HPDE6-E6E7 (cell line): Measurements from ENCODE around the gene TTC39A.
"Not testable (repeated sequence)": the region's sequence is repeated elsewhere in the genome, so short reads cannot be mapped to it uniquely, and the experiment has no call there.

Experiments used
- DNase-seq: peaks from one replicate; pipeline ENCODE4 v3.0.0; 2011; ENCODE audit warnings: missing footprints; ENCODE audit errors: extremely low spot score

TTC39A gene

DNA sequence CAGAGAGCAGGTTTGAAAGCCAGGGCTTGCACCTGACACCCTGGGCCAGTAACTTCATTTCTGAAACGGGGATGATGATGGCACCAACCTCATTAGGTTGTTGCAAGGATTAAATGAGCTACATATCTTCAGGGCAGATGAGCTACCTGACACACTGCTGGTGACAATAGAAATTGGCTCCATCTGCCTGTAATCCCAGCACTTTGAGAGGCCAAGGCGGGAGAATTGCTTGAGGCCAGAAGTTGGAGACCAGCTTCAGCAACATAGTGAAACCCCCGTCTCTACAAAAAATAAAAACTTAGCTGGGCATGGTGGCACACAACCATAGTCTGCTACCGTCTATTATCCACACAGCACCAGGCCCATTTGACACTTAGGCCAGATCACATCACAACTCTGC lies 6.3 kb upstream of the TTC39A start:
- DNase-seq = no peak

DNA sequence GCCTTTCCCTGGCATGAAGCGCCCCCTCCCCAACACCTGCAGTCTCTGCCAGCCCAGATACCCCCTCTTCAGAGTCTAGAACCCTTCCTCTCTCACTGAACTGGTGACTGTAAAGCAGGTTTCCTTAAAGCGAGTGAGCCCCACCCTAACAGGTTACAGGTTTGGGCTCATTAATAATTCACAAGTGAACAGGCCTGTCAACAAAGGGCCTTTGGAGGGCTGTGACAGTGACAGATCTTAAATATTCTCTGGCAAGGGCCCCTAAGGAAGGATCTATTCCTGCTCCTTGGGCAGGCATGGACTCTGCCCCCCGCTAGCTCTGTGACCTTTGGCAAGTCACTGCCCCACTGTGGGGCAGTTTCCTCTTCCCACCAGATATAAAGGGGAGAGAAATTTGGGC lies 5.6 kb upstream of the TTC39A start:
- no peak for DNase-seq

DNA sequence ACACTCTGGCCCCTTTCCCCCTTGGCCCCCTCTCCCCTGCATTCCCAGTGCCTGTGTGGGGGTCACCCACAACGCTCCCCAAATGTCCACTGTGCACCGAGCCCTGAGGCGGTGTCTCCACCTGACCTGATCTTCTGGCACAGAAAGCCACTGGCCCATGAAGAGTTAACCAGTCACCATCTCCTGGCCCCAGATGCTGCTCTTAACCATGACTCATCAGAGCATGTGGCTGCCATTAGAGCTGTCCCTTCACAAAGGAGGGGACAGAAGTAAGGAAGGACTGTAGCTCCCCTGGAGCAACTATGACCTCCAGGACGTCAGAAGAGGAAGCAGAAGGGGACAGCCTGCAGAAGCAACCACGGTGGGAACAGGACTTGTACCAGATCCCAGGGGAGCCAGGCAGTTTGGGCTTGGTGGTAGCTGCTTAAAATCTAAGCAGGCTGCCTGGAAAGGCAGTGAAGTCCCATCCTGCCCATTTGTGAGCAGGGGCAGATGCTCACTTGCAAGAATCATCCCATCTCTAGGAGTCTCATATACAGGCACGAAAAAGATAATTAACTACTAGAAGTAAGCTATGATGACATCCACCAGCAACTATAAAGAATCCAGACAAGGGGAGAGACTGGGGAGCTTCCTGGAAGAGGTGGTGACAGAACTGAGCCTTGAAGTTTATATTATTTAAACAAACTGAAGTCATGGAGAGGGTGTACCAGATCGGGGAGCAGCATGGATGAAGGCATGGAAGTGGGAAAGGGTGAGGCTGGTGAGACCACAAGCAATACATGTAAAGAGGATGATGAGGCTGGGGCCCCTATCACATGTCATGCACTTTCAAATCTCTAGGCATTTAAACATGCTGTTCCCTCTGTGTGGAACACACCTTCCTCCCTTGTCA lies 1.1 kb upstream of the TTC39A start:
- no peak for DNase-seq

DNA sequence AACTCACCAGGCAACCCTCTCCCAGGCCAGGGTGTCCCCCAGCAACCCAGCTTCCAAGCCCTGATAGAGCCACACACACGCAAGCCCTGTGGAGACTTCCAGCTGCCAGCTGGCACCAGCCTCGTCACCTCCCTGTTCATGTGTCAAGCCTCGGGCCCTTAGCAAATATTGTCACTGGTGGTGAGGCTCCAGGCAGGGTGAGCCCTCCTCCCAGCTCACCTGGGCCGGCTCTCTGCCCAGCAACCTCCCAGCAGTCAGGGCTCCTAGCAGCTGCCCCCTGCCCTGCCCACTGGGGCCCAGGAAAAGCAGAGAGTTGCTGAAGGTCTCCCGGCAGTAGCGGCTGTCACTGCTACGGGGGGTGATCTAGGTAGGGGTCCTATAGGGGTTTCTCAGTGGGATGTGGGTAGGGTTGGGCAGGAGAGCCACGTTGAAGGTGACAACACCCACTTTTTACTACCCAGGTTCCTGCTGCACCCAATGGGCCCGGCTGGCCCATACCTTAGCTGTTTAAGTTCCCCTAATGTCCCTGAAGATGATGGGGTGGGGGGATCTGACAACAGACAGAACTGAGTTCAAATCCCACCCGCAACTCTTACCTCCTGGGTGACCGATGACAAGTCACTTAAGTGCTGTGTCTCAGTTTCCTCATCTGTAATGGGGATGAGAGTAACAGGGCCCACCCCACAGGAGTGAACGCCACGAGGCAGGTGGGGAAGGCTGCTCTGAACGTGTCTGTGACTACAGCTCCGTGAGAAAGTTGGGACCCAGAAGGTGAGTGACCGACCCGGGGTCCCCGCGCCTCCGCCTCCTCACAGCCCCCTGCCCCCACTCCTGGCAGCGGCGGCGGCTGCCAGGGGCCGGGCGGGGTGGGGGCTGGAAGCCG lies 678 bp downstream of the TTC39A start:
- no peak for DNase-seq

DNA sequence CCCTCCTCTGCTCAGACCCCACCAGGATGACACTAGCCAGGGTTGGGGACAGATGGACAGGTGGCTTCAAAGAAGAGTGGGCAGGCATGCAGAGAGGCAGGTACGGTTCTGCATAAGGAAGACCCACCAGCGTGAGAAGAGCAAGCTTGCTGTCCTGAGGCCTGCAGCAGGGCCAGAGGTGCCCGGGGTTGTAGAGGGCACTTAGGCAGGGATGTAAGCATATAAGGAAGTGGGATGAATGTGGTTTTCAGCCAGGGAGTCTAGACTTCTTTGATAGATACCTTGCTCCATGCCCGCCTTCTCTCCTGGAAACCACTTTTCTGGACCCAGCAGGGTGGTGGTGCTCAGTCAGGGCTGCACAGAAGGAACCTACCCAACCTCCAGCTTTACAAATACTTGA lies 1.4 kb downstream of the TTC39A start:
- no peak for DNase-seq

DNA sequence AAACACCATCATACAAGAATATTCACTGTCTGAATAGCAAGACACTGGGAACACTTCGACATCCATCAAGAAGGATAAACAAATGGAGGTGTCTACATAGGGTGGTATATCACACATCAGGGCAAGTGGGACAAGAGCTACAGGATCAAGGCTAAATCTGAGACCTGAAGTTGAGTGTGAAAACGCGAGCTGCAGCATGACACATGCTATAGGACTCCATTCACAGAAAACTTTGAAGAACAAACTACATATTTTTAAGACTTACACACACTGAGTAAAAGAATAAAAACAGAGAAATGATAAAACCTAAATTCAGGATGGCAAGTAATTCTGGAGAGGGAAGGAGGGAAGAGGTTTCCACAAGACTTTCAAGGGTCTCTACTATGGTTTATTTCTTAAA lies 2.1 kb downstream of the TTC39A start:
- no peak for DNase-seq

DNA sequence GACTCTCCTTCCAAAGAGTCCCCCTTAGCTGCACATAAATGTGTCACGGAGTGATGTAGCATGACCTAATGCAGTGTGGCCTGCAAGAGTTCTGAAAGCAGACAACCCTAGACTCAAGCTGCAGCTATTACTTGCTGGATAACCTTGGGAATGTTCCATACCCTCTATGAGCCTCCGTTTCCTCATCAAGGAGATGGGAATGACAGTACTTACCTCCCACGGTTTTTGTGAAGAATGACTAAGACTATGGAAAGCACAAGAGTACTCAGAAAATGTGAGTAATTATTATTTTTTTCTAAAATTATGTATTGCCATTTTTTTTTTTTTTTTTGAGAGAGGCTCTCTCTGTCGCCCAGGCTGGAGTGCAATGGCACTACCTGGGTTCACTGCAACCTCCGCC lies 3.0 kb downstream of the TTC39A start:
- no peak for DNase-seq

DNA sequence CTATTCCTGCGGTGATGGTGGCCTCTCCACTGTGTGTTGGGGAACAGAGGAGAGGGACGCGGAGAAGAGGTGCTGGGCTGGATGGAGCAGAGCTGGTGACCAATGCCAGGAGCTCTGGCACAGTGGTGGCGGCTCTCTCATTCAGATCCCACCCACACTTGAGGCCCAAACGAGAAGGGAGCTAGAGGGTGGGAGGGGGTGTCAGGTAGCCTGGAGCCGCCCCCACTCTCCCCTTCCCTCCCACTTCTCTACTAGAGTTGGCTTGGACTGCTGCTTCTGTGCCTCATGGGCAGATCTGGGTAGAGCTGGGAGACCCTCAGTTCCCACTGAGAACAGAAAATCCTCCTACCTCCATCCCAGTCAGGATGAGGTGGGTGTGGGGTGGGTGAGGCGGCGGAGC lies 3.5 kb downstream of the TTC39A start:
- DNase-seq = no peak

DNA sequence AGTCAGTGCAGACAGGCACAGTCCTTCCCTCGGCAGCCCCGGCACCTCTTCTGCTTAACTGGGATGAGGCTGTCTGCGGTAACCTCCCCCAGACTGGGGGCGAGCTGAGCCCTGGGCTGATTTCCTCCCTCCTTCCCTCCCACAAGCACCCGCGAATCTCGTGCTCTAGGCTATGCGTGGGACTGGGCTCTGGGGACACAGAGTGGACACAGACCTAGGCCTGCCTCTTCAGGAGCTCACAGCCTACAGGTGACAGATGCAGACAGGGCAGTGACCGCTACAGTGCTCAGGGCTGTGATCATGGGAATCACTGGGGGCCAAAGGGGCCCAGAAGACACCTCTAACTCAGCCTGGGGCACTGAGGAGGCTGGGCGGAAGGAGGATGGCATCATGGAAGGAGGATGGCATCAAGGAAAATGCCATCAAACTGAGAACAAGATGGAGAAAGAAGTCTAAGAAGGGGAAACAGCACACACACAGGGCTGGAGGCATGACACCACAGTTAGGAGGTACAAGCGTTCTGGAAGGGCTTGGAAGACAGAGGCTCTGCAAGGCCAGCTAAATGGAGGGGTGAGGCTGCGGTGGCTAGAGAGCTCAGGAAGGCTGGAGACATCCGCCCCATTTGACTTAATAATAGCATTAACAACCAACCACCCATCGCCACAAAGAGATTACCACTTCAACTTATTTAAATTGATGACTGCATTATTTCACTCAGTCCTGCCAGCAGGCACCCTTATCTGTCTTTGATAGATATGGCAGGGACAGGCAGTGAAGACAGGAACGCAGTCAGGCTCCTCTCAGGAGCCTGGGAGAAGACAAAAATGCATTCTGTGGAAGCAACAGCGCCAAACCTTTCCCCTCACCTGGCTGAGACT lies 4.2 kb downstream of the TTC39A start:
- no peak for DNase-seq

DNA sequence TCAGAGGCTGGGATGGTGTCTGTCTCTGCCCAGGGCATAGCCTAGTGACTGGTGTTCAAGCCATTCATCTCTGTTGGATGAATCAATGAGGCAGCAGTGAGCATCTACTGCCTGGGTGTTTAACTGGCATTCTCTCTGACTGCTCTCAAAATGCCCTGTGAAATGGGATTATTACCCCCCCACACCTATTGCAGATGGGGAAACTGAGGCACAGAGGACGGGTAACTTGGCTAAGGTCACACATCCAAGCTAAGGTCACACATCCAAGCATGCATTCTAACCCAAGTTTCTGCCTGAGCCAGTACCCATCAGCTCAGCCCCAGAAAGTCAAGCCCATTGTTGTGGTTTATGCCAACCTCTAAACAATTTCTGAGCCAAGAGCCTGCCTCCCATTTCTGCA lies 5.0 kb downstream of the TTC39A start:
- no peak for DNase-seq

DNA sequence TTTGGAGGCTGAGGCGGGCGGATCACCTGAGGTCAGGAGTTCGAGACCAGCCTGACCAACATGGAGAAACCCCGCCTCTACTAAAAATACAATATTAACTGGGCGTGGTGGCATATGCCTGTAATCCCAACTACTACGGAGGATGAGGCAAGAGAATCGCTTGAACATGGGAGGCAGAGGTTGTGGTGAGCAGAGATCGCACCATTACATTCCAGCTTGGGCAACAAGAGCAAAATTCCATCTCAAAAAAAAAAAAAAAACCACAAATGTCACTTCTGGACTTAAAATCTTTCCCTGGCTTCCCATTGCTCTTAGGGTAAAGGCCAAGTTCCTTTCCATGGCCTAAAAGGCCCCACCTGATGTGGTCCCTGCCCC lies 5.4 kb downstream of the TTC39A start:
- not testable (repeated sequence) for DNase-seq

DNA sequence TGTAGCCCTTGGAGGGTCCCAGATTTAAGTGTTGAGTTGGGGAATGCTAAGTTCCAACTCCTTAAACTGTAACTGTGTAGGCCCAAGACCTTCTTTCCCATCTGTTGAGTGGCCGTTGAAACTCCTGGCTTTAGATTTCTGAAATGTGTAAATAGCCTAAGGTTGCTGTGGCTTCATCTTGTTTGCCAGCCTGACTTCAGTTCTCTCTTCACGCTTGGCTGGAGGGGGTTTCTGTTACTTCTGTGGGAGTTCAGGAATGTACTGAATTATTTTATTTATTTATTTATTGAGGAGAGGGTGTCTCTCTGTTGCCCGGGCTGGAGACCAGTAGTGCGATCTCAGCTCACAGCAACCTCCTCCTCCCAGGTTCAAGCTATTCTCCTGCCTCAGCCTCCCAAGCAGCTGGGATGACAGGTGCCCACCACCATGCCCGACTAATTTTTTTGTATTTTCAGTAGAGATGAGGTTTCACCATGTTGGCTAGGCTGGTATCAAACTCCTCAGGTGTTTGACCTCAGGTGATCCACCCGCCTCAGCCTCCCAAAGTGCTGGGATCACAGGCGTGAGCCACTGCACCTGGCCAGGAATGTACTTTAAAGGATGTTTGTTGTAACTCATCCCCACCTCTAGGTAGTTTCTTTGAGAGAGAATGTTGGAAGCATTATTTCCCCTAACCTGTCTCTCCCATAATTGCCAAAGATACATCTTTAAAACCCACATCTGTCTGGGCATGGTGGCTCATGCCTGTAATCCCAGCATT lies 5.9 kb downstream of the TTC39A start:
- DNase-seq = no peak

DNA sequence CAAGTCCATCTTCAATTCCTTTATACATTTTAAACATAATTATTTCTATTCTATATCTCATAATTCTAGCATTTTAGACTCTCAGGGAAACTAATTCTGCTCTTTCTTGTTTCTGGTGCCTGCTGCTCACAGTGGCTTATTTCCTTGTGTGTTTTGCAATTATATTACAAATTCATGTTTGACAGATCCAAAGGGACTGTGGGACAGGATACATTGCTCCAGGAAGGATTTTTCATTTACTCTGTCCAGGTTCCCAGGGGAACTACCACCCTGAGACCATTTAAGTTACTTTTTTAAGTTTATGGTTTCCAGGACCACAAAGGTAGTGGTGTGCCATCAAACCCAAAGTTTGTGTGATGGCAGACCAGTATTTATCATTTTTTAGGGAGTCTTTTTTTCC lies 6.6 kb downstream of the TTC39A start:
- no peak for DNase-seq

DNA sequence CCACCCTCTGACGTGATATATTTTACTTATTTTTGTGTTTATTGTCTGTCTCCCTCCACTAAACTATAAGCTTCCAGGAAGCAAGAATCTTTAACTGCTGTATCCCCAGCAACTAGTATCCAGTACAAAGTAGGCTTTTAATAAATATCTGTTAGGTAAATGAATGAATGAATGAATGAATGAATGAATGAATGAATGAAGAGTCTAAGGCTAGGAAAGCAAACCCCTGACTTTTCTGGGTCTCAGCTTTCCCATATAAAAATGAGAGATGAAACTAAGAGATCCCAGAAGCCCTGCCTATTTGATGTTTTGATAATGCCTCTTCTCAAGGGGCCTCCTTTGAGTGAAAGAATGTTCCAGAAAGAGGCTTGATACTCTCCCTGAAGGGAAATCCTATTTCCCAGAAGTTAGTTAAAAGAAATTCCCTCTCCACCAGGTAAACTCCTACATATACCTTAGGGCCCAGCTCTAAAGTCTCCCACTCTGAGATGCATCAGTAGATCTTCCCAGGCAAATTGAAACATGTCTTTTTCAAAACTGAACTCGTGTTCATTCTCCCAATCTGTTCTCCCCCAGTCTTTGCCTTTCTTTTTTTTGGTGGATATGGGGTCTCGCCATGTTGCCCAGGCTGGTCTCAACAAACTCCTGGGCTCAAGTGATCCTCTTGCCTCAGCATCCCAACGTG lies 7.8 kb downstream of the TTC39A start:
- no peak for DNase-seq

DNA sequence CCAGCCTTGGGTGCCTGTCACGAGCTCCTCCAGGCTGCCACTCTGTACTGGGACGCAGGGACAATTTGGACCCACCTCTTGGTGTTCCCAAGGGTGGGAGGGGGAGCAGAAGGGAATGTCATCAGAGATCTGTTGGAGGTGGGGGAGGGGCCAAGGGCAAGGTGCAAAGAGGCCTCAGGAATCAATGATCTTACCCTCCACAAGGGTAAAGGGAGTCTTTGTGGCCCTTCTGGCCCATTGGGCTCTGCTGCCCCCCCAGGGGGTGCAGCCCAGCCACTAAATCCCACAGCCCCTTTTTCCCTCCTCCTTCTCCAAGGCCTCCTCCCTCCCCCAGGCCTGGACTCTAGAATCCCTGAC lies 8.5 kb downstream of the TTC39A start:
- no peak for DNase-seq

DNA sequence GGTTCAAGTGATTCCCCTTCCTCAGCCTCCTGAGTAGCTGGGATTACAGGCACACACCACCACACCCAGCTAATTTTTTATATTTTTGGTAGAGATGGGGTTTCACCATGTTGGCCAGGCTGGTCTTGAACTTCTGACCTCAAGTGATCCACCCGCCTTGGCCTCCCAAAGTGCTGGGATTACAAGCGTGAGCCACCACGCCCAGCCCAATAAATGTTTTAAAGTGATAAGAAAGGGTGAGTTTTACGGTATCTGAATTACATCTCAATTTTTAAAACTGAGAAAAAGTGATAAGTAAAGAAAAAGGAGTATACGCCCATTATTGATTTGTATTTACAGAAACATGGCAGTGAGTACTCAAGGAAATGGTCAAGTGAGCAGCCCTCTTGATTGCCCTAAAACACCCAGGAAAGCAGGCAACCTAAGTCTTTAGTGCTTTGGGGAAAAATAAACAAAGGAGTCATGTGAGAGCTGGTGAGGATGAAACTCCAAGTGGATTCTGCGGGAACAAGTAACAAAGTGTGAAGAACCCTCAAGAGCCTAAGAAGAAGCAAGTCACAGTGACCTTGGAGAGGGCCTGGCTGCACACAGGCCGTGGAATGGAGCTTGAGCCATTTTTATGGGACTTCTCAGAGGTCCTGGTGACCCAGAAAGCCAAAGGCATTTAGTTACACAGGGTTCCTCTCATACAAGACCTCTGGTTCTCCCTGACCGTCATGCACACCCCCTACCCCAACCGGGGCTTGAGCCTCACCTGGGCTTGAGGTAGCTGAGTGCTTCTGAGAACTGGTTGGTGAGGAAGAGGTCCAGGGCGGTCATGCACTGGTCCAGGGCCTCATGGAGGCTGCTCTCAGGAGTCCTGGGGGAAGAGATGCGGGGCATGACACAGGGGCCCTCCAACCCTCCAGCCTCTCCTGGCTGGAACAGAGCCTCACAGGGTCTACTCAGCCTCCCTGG lies 9.1 kb downstream of the TTC39A start:
- DNase-seq = no peak

DNA sequence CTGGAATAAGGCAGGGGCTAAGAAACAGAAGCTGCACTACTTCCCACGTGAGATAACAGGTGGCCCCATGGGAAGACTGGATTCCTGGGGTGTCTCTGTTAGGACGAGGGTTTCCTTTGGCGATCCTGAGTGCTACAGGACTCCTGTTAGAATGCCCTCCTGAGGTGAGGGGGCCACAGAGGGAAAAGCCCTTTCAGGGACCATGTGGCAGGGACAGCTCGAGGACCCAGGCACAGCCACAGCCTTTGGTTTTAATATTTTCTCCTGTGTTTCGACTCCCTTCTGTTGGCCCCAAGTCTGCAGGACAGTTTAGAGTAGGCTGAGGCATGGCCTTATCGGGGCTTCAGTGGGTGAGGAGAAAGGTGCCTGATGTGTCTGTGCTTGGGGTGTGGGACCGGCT lies 12.6 kb downstream of the TTC39A start:
- DNase-seq = no peak

DNA sequence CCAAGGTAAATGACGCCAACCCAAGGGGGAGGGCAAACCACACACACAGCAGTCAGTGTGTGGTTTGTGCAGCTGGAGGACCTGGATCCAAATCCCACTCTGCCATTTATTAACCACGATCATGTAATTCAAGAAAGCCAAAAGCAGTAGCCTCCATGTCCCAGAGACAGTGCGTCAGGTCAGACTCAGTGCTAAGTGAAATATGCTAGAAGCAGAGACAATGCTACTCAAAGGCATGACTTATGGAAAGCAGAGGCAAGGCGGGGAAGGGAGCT lies 13.6 kb downstream of the TTC39A start:
- DNase-seq = no peak

DNA sequence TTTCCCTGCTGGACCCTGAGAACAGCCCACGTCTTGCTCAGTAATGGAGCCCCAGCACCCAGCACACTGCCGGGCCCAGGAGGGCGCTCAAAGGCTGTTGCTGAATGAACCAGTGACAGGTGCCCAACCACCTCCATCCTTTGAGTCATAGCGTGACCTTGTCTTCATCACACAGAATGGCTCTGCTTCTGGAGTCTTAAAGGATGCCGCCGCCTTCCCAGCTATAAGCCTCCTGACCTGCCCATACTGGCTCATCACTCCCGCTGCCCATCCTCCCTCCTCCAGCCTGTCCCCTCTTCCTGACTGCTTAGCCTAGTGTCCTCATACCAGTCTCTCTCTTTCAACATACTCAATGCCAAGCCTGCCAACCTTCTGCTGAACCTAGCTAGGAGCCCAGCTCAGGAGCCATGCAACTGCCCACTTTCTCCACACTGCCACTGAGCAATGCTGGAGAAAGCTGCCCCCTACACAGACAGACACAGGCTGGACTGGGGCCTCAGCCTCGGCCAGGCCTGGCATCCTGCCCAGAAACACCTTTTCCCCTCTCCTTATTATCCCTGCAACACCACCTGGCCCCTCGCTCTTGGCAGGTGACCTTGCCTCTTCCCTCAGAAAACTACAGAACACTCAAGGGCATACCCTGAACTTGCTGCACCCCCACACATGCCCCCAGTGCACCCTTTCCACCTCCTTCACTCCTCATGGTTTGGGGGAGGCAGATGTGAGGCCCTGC lies 14.1 kb downstream of the TTC39A start:
- no peak for DNase-seq
